HPDE6-E6E7 (cell line): ENCODE measurements around the gene CTSF.
A peak's percentile ranks its signal among the peaks of the same experiment; 100 is the strongest.
"Not testable (repeated sequence)": the region's sequence is repeated elsewhere in the genome, so short reads cannot be mapped to it uniquely, and the experiment has no call there.

Source experiments
- DNase-seq: peaks from one replicate; pipeline ENCODE4 v3.0.0; 2011; ENCODE audit warnings: missing footprints; ENCODE audit errors: extremely low spot score

The CTSF gene

DNA sequence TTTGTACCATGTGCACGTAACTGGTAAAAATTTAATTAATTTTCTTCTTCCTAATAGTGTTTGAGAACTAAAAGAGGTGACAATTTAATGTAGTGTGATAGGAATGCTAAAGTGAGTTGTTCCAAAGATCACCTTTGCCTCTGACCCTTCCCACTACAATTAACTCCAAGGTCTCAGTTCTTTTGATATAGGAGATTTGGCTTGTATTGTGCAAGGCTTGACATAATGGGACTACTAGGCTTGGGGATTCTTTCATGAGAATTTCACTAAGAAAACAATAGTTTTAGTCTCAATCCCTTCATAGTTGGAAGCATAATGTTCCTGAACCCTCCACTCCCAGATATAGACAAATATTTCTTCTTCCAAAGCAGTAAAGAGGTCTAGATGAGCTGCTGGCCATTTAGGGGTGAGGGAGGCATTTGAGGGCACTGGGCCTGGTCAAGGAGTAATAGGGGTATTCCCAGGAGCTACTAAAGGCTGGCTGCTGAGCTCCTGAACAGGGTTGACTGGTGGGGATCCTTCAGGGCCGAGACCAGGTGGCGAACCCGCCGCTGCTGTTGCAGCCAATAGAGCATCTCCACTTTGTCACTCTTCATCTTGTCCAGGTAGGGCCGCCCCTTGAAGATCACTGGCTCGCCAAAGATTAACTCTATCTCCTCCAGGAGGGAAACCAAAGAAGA, 21.7 kb upstream of the CTSF start:
- no peak for DNase-seq

DNA sequence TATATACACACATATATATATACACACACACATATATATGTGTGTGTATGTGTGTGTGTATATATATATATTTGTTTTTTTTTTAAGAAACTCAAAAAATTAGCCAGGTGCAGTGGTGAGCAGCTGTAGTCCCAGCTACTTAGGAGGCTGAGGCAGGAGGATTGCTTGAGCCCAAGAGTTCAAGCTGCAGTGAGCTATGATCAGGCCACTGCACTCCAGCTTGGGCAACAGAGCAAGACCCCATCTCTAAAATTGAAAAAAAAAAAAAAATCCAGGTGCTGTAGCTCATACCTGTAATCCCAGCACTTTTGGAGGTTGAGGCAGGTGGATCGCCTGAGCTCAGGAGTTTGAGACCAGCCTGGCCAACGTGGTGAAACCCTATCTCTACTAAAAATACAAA, 20.9 kb upstream of the CTSF start:
- not testable (repeated sequence) for DNase-seq

DNA sequence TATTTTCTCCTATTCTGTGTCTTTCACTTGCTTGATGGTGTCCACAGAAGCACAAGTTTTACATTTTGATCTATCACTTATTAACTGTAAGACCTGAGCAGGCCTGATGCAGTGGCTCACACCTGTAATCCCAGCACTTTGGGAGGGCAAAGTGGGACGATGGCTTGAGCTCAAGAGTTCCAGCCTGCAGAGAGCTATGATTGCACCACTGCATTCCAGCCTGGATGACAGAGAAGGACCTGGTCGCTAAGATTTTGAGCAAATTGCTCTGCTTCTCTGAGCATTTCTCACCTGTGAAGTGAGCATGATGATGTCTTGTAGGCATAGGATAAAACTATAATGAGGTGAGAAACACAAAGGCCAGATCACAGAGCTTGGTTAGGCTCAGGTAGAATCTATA, 17.7 kb upstream of the CTSF start:
- DNase-seq, result no peak

DNA sequence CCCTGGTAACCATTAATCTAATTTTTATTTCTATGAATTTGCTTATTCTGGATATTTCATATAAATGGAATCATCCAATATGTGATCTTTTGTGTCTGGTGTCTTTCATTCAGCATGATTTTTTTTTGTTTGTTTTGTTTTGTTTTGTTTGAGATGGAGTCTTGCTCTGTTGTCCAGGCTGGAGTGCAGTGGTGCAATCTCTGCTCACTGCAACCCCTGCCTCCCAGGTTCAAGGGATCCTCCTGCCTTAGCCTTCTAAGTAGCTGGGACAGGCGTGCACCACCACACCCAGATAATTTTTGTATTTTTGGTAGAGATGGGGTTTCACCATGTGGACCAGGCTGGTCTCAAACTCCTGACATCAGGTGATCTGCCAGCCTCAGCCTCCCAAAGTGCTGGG, 17.0 kb upstream of the CTSF start:
- not testable (repeated sequence) for DNase-seq

DNA sequence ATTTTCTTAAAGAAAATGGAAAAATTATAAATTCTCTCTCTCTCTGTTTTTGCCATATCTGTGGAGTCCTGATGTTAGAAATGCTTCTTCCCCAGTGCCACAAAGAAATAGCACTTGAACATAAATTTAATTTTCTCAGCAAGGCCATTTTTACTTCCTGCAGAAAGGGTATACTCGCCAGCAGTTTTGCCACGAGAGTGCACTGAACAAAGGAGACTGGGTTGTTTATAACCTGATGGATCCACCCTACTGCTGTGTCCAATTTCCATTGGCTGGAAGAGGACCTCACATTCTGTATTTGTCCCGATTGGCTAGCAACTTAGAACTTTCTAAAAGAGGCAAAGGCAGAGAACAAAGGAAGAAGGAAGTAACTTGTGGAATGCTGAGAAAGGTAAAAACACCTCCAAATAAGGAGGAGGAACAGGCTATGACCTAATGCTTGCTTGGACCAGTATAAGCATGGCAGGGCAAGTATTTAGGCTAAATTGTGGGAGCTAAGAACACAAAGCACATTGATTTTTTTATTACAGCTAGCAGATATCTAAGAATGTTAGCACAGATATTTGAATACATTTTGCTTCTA, 14.2 kb upstream of the CTSF start:
- not testable (repeated sequence) for DNase-seq

DNA sequence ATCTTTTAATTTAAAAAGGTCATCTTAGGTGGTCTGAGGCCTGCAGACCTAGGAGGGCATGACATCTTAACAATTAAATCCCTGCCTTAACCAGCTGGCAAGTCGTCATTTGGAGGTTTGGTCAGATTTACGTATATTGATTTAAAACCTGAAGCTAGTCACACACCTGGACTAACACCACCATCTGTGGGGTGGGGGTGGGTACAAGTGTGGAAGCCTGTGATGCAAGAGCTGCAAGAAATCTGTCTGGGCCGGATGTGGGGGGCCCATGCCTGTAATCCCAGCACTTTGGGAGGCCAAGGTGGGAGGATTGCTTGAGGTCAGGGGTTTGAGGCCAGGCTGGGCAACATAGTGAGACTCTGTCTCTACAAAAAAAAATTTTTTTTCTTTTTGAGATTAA, 12.9 kb upstream of the CTSF start:
- no peak for DNase-seq

DNA sequence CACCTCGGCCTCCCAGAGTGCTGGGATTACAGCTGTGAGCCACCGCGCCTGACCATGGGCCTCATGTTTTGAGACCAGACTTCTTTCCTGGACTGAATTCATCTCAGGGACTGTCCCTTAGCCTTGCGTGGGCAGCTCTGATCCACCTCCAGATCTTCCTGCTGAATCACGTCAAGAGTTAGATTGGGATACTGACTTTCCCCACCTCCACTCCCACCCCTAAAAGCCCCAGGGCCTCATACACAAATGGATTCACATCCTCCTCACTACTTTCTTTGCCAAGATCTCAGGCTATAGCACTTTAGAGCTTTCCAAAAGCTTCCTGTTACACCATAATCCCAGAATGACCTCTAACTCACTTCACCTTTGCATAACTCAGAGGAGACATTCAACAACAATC, 12.4 kb upstream of the CTSF start:
- DNase-seq, result no peak

DNA sequence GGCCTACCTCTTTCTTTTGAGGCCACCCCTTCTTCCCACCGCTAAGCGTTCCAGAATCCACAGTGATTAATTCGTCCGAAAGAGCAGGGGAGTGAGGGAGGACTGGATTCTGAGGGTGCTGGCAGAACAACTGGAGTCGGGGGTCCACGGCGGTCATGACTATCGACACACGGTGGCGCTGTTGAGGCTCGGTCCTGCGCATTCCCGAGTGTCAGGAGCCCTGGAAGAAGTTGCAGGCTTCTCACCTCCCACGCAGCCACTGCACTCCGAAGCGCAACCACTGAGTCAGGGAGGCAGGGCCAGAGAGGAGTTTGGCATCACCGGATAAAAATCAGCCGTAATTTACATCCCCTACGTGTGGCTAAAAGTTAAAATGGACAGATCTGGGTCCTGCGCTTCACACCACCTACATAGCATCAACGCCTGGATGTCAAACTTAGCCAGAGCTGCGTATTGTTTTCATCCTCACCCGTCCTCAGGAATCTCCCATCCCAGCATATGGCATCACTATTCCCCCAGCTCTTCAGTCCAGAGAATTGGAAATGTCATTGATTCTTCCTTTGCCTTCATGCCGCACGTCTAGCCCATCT, 10.7 kb upstream of the CTSF start:
- DNase-seq, result peak; percentile 49

DNA sequence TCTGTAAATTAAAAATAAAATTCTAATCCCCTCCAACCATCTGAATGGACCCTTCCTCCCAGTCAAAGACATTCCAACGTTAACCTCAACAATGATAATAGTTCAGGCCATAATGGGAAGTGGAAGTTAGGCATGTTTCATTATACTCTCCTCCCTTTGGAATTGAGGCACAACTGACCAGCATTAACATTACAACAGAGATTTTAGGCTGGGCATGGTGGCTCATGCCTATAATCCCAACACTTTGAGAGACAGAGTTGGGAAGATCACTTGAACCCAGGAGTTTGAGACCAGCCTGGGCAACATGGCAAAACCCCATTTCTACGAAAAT, 2.4 kb upstream of the CTSF start:
- DNase-seq, result no peak

DNA sequence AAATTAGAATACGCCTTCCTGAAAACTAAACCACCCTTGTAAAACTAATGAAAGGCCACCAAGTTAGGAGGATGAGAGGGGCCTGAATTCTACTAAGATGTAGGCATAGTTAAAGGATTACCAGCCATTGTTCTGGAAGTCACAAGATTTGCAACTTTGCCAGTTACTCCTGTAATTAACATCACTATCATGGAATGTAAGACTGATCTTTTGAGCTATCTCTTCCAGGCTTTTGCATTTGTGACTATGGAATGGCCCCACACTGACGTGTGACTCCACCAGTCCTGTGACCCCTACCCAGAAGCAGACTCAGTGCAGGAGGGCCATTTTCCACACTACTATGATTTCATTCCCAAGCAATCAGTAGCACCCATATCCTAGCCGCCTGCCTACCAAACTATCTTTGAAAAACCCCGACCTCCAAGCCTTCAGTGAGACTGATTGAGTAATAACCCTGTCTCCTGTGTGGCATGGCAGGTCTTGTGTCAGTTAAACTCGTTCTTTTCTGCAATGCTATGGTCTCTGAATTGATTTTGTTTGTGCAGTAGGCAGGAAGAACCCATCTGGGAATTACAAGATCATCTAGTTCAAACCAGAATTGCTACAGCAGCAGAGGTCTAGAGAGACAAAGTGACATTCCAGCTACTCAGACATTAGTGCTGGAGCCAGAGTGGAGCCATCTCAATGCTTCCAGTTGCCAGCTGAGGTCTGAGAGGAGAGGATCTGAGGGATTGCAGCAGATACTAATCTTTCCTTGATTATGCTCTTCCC, 1.9 kb upstream of the CTSF start:
- no peak for DNase-seq

DNA sequence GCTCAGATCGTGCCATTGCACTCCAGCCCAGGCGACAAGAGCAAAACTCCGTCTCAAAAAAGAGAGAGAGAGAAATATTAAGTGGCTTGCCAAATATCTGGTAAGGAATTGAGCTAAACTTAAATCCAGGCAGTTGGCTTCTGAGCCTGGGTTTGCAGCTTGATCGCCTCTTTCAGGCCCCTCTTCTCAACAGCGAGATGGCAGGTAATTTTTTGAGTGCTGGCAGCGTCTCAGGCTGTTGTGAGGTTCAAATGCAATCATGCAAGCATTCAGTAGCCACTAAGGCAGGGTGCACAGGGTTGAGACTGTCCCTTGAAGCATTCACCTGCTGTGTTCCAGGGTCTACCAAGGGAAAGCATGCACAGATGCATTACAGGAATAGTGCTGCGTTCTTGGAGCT, 670 bp upstream of the CTSF start:
- no peak for DNase-seq

DNA sequence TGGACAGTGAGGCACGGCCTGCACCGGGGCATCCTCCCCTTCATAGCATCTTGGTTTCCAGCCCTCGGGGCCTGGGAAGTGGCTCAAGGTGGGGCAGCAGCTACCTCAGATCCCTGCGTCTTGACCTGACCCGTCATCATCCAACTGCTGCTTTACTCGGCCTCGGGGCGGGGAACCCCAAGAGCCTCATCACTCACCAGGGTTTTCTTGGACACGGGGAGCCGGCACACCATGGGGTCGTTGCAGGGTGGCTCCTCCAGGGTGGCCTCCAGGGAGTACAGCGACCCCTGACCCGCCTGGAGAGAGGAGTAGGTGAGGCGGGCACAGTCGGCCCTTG, 651 bp downstream of the CTSF start:
- DNase-seq, result no peak

DNA sequence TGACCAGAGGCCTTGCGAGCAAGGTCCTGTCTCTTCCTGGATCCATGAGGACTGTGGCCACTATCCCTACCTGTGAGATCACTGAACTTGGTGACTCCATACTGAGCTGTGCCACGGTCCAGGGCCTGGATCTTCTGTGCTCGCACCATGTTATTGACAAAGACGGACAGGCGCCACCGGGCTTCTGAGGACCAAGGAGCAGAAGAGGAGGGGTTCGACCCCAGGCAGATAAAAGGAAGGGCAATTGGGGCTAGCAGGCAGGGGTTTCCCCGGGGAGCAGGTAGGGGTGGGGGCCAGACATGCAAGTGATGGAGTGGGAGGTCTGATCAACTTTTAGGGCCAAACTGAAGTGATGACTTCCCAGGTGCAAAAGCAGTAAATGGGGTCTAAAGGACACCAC, 2.2 kb downstream of the CTSF start:
- no peak for DNase-seq

DNA sequence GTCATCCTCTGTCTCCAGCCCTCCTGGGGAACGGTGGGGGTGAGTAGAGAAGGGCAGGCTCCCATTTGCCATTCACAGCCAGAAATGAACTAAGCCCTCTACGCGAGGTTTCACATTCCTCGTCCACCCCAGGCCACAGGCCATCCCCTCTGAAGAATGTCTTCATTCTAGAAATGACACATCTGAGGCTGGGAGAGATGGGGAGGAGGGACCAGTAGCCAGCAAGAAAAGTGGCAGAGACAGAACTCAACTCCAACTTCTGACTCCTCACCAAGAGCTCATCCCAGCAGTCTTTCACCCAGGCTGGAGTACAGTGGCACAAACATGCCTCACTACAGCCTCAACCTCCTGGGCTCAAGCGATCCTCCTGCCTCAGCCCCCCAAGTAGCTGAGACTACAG, 3.4 kb downstream of the CTSF start:
- no peak for DNase-seq

DNA sequence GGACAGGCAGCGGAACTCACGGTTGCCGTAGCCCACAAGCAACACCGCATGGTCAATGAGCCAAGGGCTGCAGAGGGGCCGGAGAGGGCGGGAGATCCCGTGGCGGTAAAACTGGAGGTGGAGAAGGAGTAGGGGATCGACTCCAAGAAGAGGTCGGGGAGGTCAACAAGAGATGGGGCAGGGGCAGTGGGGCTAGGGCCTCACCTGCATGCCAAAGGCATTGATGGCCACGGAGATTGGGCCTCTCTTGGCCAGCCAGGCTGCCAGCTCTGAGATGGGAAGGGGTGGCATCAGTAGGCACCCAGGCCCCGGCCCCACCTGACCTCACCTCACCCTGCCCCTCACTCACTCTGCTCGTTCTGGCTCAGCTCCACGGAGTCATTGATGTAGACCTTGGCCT, 3.9 kb downstream of the CTSF start:
- DNase-seq, result no peak

DNA sequence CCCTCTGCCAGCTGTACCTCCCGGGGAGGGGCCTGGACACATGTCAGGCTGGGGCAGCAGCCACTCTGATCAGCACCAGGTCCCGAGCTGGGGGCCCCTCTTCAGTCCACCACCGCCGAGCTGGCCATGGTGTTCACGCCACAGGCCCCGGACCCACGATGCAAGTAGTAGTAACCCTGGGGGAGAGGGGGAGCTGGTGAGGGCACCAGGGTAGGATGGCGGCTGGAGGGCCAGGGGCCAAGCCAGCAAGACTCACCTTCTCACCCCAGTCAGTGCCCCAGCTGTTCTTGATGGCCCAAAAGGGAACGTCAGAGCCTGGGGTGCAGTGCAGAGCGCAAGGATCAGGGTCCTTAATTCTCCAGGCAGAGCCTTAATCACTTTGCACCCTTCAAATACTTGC, 4.6 kb downstream of the CTSF start:
- DNase-seq, result no peak

DNA sequence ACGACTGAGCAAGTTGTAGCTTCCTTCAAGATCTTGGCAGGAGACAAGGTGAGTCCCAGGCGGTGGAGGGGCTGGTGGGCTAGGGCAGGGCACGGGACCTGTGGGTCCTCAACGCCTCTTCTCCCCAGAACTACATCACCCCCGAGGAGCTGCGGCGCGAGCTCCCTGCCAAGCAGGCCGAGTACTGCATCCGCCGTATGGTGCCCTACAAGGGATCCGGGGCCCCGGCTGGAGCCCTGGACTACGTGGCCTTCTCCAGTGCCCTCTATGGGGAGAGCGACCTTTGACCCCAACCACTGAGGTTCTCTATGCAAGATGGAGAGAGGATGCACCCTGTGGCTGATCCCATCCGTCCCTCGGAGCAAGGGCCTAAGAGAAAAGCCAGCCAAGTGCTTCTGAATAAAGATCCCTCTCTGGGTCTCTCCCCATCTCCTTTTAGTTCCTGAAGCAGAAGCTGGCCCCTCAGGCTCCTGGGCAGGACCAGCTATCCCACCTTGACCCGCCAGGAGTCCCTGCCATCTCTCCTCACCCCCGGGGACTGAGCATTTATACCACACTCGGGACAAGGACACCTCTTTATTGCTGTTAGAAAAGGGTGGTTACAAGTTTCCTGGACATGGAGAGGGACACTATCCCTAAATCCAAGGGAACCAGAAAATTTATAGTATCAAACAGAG, 5.4 kb downstream of the CTSF start:
- DNase-seq, result no peak

DNA sequence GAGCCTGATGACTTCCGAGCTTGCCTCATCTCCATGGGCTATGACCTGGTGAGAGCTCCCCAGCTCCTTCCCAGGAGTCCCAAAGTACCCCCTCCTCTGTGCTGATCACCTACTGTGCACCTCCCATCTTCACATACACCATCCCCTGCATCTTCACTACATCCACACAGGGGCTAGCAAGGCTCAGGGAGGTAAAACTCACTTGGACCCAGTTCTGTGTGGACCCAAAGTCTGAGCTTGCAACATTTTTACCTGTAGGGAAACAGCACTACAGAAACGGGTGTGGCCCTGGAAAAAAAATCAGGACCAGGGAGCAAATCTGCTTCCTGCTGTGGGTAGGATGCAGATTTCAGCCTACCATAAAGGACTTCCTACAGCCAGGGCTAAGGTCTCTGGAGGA, 6.1 kb downstream of the CTSF start:
- no peak for DNase-seq

DNA sequence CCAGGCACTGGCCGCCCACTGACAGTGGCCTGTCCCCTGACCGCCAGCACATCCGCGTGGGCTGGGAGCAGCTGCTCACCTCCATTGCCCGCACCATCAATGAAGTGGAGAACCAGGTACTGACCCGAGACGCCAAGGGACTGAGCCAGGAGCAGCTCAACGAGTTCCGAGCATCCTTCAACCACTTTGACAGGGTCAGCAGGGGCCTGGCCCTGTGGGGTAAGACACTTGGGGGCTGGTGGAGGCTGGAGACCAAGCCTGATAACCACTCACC, 6.5 kb downstream of the CTSF start:
- DNase-seq, result no peak

DNA sequence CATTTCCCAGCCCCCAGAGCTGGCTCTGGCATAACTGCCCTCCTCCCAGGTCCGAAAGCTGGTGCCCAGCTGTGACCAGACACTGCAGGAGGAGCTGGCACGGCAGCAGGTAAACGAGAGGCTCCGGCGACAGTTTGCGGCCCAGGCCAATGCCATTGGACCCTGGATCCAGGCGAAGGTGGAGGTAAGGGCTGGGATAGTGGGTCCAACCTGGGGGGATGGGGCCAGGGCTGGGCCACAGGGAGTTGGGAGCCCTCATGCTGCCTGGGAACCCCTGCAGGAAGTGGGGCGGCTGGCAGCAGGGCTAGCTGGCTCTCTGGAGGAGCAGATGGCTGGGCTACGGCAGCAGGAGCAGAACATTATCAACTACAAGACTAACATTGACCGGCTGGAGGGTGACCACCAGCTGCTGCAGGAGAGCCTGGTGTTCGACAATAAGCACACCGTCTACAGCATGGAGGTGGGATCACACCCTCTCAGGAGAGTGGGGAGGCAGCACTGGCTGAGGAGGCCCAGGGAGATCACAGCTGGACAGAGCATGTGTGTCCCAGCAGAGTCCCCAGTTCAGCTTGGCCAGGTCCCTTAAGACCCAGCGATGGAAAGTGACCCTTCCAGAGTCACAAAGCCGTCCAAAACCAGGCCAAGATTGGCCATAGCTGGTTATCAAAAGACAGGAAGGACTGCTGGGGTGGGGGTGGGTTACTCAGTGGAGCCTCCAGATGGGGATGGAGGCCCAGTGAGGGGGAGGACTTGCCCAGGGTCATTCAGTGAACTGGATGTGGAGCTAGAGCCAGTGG, 7.0 kb downstream of the CTSF start:
- DNase-seq, result no peak

DNA sequence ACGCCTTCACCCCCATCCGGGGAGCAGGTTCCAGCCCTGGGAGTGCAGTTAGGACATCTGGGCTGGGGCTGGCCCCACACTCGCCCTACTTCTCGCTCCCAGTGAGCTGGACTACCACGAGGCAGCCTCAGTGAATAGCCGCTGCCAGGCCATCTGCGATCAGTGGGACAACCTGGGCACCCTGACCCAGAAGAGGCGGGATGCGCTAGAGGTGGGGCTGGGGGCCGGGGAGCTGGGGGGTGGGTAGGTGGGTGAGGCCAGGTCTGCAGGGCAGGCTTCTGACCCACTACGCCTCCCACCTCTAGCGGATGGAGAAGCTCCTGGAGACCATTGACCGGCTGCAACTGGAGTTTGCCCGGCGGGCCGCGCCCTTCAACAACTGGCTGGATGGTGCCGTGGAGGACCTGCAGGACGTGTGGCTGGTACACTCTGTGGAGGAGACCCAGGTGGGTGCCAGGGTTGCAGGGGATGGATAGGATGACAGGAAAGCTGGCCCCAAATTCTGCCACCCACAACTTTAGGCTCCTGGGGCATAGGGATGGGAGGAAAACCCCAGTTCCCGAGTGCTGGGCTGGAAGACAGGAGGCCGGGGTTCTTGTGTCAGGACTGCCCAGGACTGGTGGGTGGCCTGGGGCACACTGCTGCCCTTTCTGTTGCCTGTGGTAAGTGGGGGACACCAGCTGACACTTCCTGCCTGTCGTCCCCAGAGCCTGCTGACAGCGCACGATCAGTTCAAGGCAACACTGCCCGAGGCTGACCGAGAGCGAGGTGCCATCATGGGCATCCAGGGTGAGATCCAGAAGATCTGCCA, 8.3 kb downstream of the CTSF start:
- DNase-seq, result no peak
